Gastroesophageal sphincter (tissue), 3 donors: ENCODE results near the gene RNF150.
"Not testable (repeated sequence)": the region's sequence is repeated elsewhere in the genome, so short reads cannot be mapped to it uniquely, and the experiment has no call there.

ENCODE experiments used
- CTCF ChIP-seq, 4 experiments: fragments of 200-600 bp in 2 of 4; fragments of 450-650 bp in 2 of 4; sonication (generic) in 1 of 4; IDR thresholded peaks; one replicate each; pipeline ENCODE4 v1.5.1; 2017 to 2019; ENCODE audit warnings: antibody characterized with exemption in 4 of 4, mild to moderate bottlenecking in 2 of 4, moderate library complexity in 2 of 4
- EP300 ChIP-seq: sonication (generic); formaldehyde crosslinking; IDR thresholded peaks from one replicate; pipeline ENCODE4 v1.6.1; 2017; ENCODE audit warnings: antibody characterized with exemption, mild to moderate bottlenecking

- TF ChIP-seq CTCF (IDR thresholded peaks at IDR 0.05); EP300: not testable (repeated sequence)
Measured at GRCh38 chr4:141165001-141165400, 31.7 kb upstream of the RNF150 start.
